SK-N-SH treated with all-trans-retinoic acid at 6 μM for 48 hours (cell line): Measurements from ENCODE around the gene IL17RB.

Source experiments
- ATAC-seq: fragments of 200-7000 bp; cut with Tn5 transposase; 3 replicates; pipeline ENCODE4 v1.9.1; 2020; ENCODE audit warnings: mild to moderate bottlenecking, moderate library complexity
- BACH2 ChIP-seq: fragments of 250-450 bp; sonication (Bioruptor Pico); IDR thresholded peaks from 2 replicates; pipeline ENCODE4 v1.9.0; 2021; ENCODE audit warnings: mild to moderate bottlenecking, borderline replicate concordance
- PPARA ChIP-seq: fragments of 250-450 bp; sonication (Bioruptor Pico); IDR thresholded peaks from 2 replicates; pipeline ENCODE4 v1.5.0; 2020; ENCODE audit warnings: mild to moderate bottlenecking, borderline replicate concordance
- ZC3H10 ChIP-seq: fragments of 250-450 bp; sonication (Bioruptor Pico); IDR thresholded peaks from 2 replicates; pipeline ENCODE4 v1.5.1; 2021; ENCODE audit warnings: mild to moderate bottlenecking, moderate library complexity

IL17RB gene

DNA sequence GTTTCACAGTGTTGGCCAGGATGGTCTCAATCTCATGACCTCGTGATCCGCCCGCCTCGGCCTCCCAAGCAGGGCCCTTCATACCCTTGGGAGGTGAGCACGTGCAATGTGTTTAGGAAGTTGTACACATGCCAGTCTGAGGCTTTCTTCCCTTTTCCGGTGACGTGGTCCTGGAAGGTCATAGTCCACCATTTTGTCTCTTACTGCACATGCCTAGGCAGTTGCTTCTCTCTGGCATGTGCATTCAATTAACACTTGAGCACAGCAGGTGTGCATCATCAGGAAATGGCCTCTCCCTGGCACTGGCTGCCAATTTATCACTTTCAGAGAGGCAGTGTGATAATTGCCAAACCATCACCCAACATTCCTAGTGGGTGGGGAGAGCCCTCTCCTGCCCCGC is 67.0 kb downstream of the IL17RB start:
- TF ChIP-seq BACH2 (CRISPR knock-in tag) (no peak), ZC3H10 (no peak), PPARA (CRISPR knock-in tag) (no peak)
- ATAC-seq = no peak
